Smooth muscle cell (in vitro differentiated cells): ENCODE data around the gene ELOVL7. TPM values are rescaled to one million over a fixed set of nuclear protein-coding genes. Genes with fewer than 3 reads are reported as not detected.

Experiments
- DNase-seq: peaks from one replicate; lab custom pipeline; 2025; ENCODE audit not compliant: unreplicated experiment; lab: John Stamatoyannopoulos, UW
- H2AFZ ChIP-seq: fragments of 200-600 bp; sonication (generic); 2 replicates; pipeline ENCODE4 v1.6.0; 2016; ENCODE audit warnings: antibody characterized with exemption, low read depth, mild to moderate bottlenecking
- H3F3A ChIP-seq: fragments of 200-600 bp; sonication (generic); 2 replicates; pipeline ENCODE4 v1.6.0; 2017; ENCODE audit warnings: antibody characterized with exemption, low read depth
- H3K27ac ChIP-seq: fragments of 200-600 bp; sonication (generic); 2 replicates; pipeline ENCODE4 v1.5.1; 2016; ENCODE audit warnings: low read depth, mild to moderate bottlenecking
- H3K27me3 ChIP-seq: fragments of 200-600 bp; sonication (generic); 2 replicates; pipeline ENCODE4 v1.6.1; 2016; ENCODE audit warnings: low read depth, mild to moderate bottlenecking
- H3K36me3 ChIP-seq: fragments of 200-600 bp; sonication (generic); 2 replicates; pipeline ENCODE4 v1.5.1; 2016; ENCODE audit warnings: low read depth
- H3K4me1 ChIP-seq: fragments of 200-600 bp; sonication (generic); 2 replicates; pipeline ENCODE4 v1.5.1; 2016; ENCODE audit warnings: low read depth
- H3K4me2 ChIP-seq: fragments of 200-600 bp; sonication (generic); 2 replicates; pipeline ENCODE4 v1.6.0; 2016; ENCODE audit warnings: mild to moderate bottlenecking
- H3K4me3 ChIP-seq: fragments of 200-600 bp; sonication (generic); 2 replicates; pipeline ENCODE4 v1.5.1; 2016; ENCODE audit warnings: mild to moderate bottlenecking
- H3K79me2 ChIP-seq: fragments of 200-600 bp; sonication (generic); 2 replicates; pipeline ENCODE4 v1.6.0; 2016; ENCODE audit warnings: low read depth, mild to moderate bottlenecking
- H3K9ac ChIP-seq: fragments of 200-600 bp; sonication (generic); 2 replicates; pipeline ENCODE4 v1.6.0; 2016; ENCODE audit warnings: low read depth
- H3K9me3 ChIP-seq: fragments of 200-600 bp; sonication (generic); replicated peaks from 2 replicates; pipeline ENCODE4 v1.5.1; 2016; ENCODE audit warnings: low read depth
- H4K20me1 ChIP-seq: fragments of 200-600 bp; sonication (generic); 2 replicates; pipeline ENCODE4 v1.6.0; 2016; ENCODE audit warnings: low read depth
- WGBS: methylation state at CpG from one replicate; pipeline ENCODE4 v1.1.7; 2016; ENCODE audit warnings: low lambda C conversion rate; 5-methylcytosine and 5-hydroxymethylcytosine counted together
- polyA plus RNA-seq: library from polyadenylated mRNA; unstranded; fragments of >200 nt; fragmentation: Nextera tagmentation; extraction: Ambion mirVana; gene quantifications from 2 replicates; pipeline ENCODE4 v1.2.1, GENCODE V29; 2016
- total RNA-seq: library from RNA; depleted of rRNA; stranded (reverse); fragments of >200 nt; gene quantifications from 2 replicates; pipeline ENCODE4 v1.2.3, GENCODE V29; 2014
- TF ChIP-seq, protein P1 (sequence below): fragments of 200-600 bp; sonication (generic); IDR thresholded peaks from 2 replicates; pipeline ENCODE4 v1.5.1; 2017; ENCODE audit warnings: borderline replicate concordance, mild to moderate bottlenecking, antibody characterized with exemption; ENCODE audit not compliant: insufficient read depth, poor library complexity, severe bottlenecking

ELOVL7 gene
- total and polyA plus RNA-seq, 2 experiments from 2014 or later = 1.0 to 5.0 TPM

DNA sequence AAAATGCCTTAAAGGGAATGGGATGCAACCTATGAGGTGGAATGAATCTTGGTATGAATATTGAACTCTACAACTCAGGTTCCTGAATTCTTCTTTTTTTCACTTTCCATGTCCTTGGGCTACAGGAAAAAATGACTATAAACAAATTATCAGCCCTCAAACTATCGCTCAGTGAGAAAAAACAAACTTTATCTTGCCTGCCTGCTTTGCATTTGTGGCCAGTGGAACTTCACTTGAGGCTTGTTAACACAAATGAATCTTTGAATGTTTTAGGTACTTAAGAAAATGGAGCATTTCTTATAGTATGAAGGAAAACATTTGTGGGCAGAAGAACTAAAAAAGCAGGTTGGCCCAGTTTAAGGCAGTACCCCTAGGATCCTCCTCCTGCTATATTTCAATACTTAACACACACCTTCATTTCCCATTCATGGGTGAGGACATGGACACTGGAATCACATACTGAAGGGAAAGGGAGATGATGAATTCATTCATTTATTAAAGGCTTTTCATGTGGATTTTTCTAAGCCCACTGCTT, 34.1 kb downstream of the ELOVL7 start:
- H3K4me3 ChIP-seq = no peak overlapping the region
- no peak overlapping the region for H2AFZ ChIP-seq
- no peaks in the 10 kb centered on the region for H3K9me3 ChIP-seq
- H3F3A ChIP-seq = no peaks in the 10 kb centered on the region
- no peaks in the 10 kb centered on the region for H3K36me3 ChIP-seq
- H4K20me1 ChIP-seq = no peaks in the 10 kb centered on the region
- H3K9ac ChIP-seq = no peak overlapping the region
- no peaks in the 10 kb centered on the region for H3K79me2 ChIP-seq
- H3K4me1 ChIP-seq = no peaks in the 10 kb centered on the region
- 72% methylated on average over 1 of the region's 1 CpG for WGBS
- H3K4me2 ChIP-seq = no peak overlapping the region
- H3K27ac ChIP-seq = no peak overlapping the region
- TF ChIP-seq, protein P1, sequence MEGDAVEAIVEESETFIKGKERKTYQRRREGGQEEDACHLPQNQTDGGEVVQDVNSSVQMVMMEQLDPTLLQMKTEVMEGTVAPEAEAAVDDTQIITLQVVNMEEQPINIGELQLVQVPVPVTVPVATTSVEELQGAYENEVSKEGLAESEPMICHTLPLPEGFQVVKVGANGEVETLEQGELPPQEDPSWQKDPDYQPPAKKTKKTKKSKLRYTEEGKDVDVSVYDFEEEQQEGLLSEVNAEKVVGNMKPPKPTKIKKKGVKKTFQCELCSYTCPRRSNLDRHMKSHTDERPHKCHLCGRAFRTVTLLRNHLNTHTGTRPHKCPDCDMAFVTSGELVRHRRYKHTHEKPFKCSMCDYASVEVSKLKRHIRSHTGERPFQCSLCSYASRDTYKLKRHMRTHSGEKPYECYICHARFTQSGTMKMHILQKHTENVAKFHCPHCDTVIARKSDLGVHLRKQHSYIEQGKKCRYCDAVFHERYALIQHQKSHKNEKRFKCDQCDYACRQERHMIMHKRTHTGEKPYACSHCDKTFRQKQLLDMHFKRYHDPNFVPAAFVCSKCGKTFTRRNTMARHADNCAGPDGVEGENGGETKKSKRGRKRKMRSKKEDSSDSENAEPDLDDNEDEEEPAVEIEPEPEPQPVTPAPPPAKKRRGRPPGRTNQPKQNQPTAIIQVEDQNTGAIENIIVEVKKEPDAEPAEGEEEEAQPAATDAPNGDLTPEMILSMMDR = no peak
- H3K27me3 ChIP-seq = no peaks in the 10 kb centered on the region
- DNase-seq = no peak

GRCh38 chr5:60806591-60807243, 37.4 kb downstream of the ELOVL7 start:
- Histone ChIP-seq H3K9me3 (no peaks in the 10 kb centered on the region), H3K79me2 (no peaks in the 10 kb centered on the region), H3K36me3 (no peaks in the 10 kb centered on the region), H3K27ac (no peak overlapping the region), H2AFZ (no peak overlapping the region), H3K9ac (no peak overlapping the region), H3K4me2 (no peak overlapping the region), H3K4me3 (no peak overlapping the region), H3K27me3 (no peaks in the 10 kb centered on the region), H4K20me1 (no peaks in the 10 kb centered on the region), H3K4me1 (no peaks in the 10 kb centered on the region), H3F3A (no peaks in the 10 kb centered on the region)
- DNase-seq = no peak
- 68% methylated on average over 5 of the region's 5 CpGs for whole genome bisulfite sequencing
- TF ChIP-seq, protein P1 = no peak

GRCh38 chr5:60805463-60805862, 38.6 kb downstream of the ELOVL7 start:
- Histone ChIP-seq H3K4me3 (no peak overlapping the region), H3K9me3 (no peaks in the 10 kb centered on the region), H4K20me1 (no peaks in the 10 kb centered on the region), H3F3A (no peaks in the 10 kb centered on the region), H3K4me2 (no peak overlapping the region), H3K27me3 (no peaks in the 10 kb centered on the region), H3K79me2 (no peaks in the 10 kb centered on the region), H2AFZ (no peak overlapping the region), H3K9ac (no peak overlapping the region), H3K27ac (no peak overlapping the region), H3K4me1 (no peaks in the 10 kb centered on the region), H3K36me3 (no peaks in the 10 kb centered on the region)
- TF ChIP-seq, protein P1 = no peak
- no peak for DNase-seq

DNA sequence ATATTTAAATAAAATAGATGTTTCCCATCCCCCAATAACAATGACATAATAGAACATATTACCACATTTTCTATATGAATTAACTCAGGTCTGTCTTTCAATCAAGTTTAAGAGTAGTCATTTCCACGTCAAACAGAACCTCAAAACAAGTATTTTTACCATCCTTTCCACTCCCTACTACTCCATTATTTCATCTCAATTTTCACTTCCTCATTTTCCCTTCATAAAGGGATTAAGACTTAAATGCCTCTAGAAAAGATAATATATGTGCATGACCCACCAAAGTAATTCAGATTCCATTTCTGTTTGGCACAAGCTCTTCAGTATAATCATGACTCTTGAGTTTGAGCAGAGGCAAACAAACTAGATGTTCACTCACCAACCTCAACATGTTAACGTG, 40.4 kb downstream of the ELOVL7 start:
- no peaks in the 10 kb centered on the region for H3K36me3 ChIP-seq
- H4K20me1 ChIP-seq = no peaks in the 10 kb centered on the region
- H3K4me1 ChIP-seq = no peaks in the 10 kb centered on the region
- H3K9me3 ChIP-seq = no peaks in the 10 kb centered on the region
- 96% methylated on average over 2 of the region's 2 CpGs for WGBS
- H3K27me3 ChIP-seq = no peaks in the 10 kb centered on the region
- no peaks in the 10 kb centered on the region for H3F3A ChIP-seq
- no peaks in the 10 kb centered on the region for H3K79me2 ChIP-seq
- H3K9ac ChIP-seq = no peak overlapping the region
- no peak overlapping the region for H3K27ac ChIP-seq
- no peak overlapping the region for H3K4me3 ChIP-seq
- TF ChIP-seq, protein P1 = no peak
- H2AFZ ChIP-seq = no peak overlapping the region
- no peak overlapping the region for H3K4me2 ChIP-seq
- no peak for DNase-seq
